Tibial nerve (tissue), 4 donors: ENCODE data around the gene DTX3L. TPM values are rescaled to one million over a fixed set of nuclear protein-coding genes. Genes with fewer than 3 reads are reported as not detected.
A peak's percentile ranks its signal among the peaks of the same experiment; 100 is the strongest.
"Not testable (repeated sequence)": the region's sequence is repeated elsewhere in the genome, so short reads cannot be mapped to it uniquely, and the experiment has no call there.

ENCODE experiments used
- DNase-seq, 2 donors: peaks; one replicate each; pipeline ENCODE4 v3.0.0-alpha.2; 2019; ENCODE audit warnings: low spot score in 2 of 2
- H3K27ac ChIP-seq, 4 donors: fragments of 200-600 bp; sonication (generic) in 3 of 4; one replicate each; pipeline ENCODE4 v1.5.1; 2017 to 2019; ENCODE audit warnings: mild to moderate bottlenecking in 1 of 4
- H3K27me3 ChIP-seq, 2 donors: fragments of 200-600 bp; sonication (generic) in 1 of 2; one replicate each; pipeline versions ENCODE4 v1.5.1 to v1.6.0; 2017 to 2019
- H3K36me3 ChIP-seq, 3 donors: fragments of 200-600 bp; sonication (generic); one replicate each; pipeline ENCODE4 v1.5.1; 2018 to 2019
- H3K4me1 ChIP-seq, 4 donors: fragments of 200-600 bp; sonication (generic) in 3 of 4; one replicate each; pipeline ENCODE4 v1.5.1; 2017 to 2019
- H3K4me3 ChIP-seq, 4 donors: fragments of 200-600 bp; sonication (generic) in 3 of 4; one replicate each; pipeline ENCODE4 v1.5.1; 2017 to 2019; ENCODE audit warnings: mild to moderate bottlenecking in 1 of 4, moderate library complexity in 1 of 4
- H3K9me3 ChIP-seq, 4 donors: fragments of 200-600 bp; sonication (generic) in 3 of 4; one replicate each; pipeline ENCODE4 v1.5.1; 2017 to 2019
- EP300 ChIP-seq, 2 donors: sonication (generic); formaldehyde crosslinking; IDR thresholded peaks; one replicate each; pipeline ENCODE4 v1.6.1; 2017; ENCODE audit warnings: antibody characterized with exemption in 2 of 2, mild to moderate bottlenecking in 1 of 2
- POLR2A ChIP-seq, 2 donors: fragments of 450-650 bp; IDR thresholded peaks; one replicate each; pipeline ENCODE4 v1.6.1; 2017; ENCODE audit warnings: antibody characterized with exemption in 2 of 2, mild to moderate bottlenecking in 2 of 2, moderate library complexity in 2 of 2
- WGBS, 2 donors: methylation state at CpG; one replicate each; pipeline ENCODE4 v1.1.5; 2018; 5-methylcytosine and 5-hydroxymethylcytosine counted together
- total RNA-seq, 4 donors: library from RNA; depleted of rRNA; stranded (reverse); fragments of >200 nt; gene quantifications; one replicate each; pipeline ENCODE4 v1.1.0, GENCODE V29; 2016
- TF ChIP-seq, protein P1 (sequence below), 5 experiments: fragments of 200-600 bp in 3 of 5; fragments of 450-650 bp in 2 of 5; sonication (generic) in 3 of 5; IDR thresholded peaks; one replicate each; pipeline ENCODE4 v1.5.1; 2016 to 2019; ENCODE audit warnings: antibody characterized with exemption in 5 of 5, mild to moderate bottlenecking in 3 of 5, moderate library complexity in 2 of 5

The DTX3L gene
- total RNA-seq, 4 donors from 2014 or later = 14.9 to 23.2 (median 18.9) TPM

DNA sequence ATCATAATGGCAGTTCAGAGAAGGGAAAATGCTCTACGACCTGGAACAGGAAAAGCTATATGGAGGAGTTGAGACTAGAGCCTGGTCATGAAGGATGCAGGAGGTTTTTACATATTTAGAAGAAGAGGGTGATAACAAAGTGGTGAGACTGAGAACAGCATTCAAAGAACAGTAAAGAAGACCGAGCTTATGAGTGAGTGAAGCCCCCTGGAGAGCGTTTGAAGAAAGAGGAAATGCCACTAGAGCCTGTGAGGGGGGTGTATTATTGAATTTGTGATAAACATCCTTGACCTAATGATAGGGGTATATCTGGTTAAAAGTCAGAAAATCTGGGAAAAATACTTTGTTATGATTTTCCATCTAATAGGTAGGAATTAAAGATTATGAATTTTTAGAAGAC, 4.2 kb upstream of the DTX3L start:
- Histone ChIP-seq H3K27ac (no peak overlapping the region), H3K4me3 (no peak overlapping the region), H3K4me1 (peaks cover 0 to 37% (median 14%) of the 10 kb centered on the region in 4 donors), H3K27me3 (no peaks in the 10 kb centered on the region), H3K36me3 (peaks cover 0 to 39% (median 13%) of the 10 kb centered on the region in 3 donors), H3K9me3 (no peaks in the 10 kb centered on the region)
- TF ChIP-seq EP300 (IDR thresholded peaks at IDR 0.05) (no peak), POLR2A (IDR thresholded peaks at IDR 0.05) (no peak)
- TF ChIP-seq, protein P1, sequence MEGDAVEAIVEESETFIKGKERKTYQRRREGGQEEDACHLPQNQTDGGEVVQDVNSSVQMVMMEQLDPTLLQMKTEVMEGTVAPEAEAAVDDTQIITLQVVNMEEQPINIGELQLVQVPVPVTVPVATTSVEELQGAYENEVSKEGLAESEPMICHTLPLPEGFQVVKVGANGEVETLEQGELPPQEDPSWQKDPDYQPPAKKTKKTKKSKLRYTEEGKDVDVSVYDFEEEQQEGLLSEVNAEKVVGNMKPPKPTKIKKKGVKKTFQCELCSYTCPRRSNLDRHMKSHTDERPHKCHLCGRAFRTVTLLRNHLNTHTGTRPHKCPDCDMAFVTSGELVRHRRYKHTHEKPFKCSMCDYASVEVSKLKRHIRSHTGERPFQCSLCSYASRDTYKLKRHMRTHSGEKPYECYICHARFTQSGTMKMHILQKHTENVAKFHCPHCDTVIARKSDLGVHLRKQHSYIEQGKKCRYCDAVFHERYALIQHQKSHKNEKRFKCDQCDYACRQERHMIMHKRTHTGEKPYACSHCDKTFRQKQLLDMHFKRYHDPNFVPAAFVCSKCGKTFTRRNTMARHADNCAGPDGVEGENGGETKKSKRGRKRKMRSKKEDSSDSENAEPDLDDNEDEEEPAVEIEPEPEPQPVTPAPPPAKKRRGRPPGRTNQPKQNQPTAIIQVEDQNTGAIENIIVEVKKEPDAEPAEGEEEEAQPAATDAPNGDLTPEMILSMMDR (IDR thresholded peaks at IDR 0.05) = no peak
- 74 to 78% methylated on average over 3 of the region's 3 CpGs for WGBS, 2 donors
- DNase-seq = no peak

DNA sequence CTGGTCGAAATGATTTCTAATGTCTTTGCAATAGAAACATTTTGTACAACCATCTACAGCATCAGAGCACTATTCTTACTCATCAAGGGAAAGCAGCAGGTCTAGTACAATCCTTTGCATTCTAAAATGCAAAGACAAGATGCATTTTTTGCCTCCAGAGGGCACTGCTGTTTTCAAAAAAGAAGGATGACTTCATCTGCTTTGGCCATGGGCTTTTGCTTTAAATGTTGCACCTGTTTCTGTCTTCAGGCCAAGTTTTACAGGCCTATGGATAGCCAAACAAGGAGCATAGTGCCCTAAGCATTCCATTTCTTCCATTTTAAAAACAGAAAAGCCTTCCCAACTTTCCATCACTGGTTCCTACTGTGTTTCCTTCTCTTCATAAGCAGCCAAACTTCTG, 3.5 kb upstream of the DTX3L start:
- 90 to 92% methylated on average over 1 of the region's 1 CpG for WGBS, 2 donors
- peaks cover 0 to 44% (median 19%) of the 10 kb centered on the region in 4 donors for H3K4me1 ChIP-seq
- H3K4me3 ChIP-seq = no peak overlapping the region
- DNase-seq = peak in 1 of 2 donors; percentile 50
- peaks cover 0 to 31% (median 13%) of the 10 kb centered on the region in 3 donors for H3K36me3 ChIP-seq
- no peak overlapping the region for H3K27ac ChIP-seq
- no peak for TF ChIP-seq EP300 (IDR thresholded peaks at IDR 0.05)
- TF ChIP-seq, protein P1 (IDR thresholded peaks at IDR 0.05) = peak; percentile 25 to 51 (median 45)
- no peaks in the 10 kb centered on the region for H3K9me3 ChIP-seq
- no peaks in the 10 kb centered on the region for H3K27me3 ChIP-seq

DNA sequence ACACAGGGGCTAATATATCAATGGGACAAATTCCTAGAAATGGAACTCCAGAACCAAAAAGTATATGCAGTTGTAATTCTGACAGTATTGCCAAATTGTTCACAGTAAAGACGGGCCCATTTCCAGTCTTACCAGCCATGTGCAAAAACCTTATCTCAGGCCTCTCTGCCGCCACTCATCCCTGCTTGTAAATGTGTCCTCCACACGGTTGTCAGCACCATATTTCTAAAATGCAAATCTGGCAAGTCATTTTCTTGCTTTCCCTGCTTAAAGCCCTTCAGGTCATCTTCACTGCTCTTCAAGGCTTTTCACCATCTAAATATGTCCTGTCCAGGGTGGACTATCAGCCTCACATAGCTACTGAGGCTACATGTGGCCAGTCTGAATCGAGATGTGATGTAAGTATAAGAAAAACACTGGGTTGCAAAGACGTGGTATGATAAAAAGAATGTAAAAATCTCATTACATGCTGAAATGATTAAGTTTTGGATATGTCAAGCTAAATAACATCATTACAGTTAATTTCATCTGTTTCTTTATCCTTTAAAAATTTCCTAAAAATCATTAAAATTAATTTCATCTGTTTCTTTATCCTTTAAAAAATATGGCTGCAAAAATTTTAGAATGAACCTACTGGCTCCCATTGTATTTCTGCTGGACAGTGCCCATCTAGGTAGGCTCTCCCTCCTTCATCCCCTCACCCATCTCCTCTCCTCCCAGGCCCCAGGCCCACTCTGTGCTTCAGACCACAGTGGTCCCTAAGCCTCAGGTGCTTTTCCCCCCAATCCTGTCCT, 1.0 kb upstream of the DTX3L start:
- peak overlapping the region; percentile 94 to 97 (median 96) for H3K27ac ChIP-seq
- no peak for DNase-seq
- WGBS, 2 donors = 56 to 62% methylated on average over 5 of the region's 5 CpGs
- H3K9me3 ChIP-seq = no peaks in the 10 kb centered on the region
- H3K4me3 ChIP-seq = peak overlapping the region; percentile 83 to 87 (median 84)
- H3K4me1 ChIP-seq = peaks cover 0 to 48% (median 21%) of the 10 kb centered on the region in 4 donors
- peaks cover 0 to 34% (median 3%) of the 10 kb centered on the region in 3 donors for H3K36me3 ChIP-seq
- TF ChIP-seq POLR2A (IDR thresholded peaks at IDR 0.05) (no peak), EP300 (IDR thresholded peaks at IDR 0.05) (no peak)
- TF ChIP-seq, protein P1 (IDR thresholded peaks at IDR 0.05) = no peak
- H3K27me3 ChIP-seq = no peaks in the 10 kb centered on the region

DNA sequence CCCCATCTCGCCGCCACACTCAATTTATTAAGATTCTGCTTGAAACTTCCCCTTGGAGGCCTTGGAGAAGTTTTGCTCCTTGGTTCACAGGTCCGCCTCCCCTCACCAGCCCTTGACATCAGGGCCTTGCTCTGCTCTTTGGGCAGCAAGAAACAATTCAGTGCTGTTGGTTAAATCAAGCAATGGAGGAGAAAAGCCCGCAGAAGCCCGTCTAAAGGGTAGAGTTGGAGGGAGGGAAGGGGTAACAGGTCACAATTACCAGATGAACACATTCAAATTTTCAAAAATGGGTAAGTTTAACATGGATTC, 467 bp upstream of the DTX3L start:
- Histone ChIP-seq H3K4me1 (peaks cover 0 to 48% (median 21%) of the 10 kb centered on the region in 4 donors), H3K36me3 (peaks cover 0 to 33% (median 0%) of the 10 kb centered on the region in 3 donors), H3K4me3 (peak overlapping the region; percentile 83 to 87 (median 84)), H3K27me3 (no peaks in the 10 kb centered on the region), H3K9me3 (no peaks in the 10 kb centered on the region), H3K27ac (peak overlapping the region; percentile 94 to 97 (median 96))
- peak in 1 of 2 donors; percentile 11 for DNase-seq
- TF ChIP-seq EP300 (IDR thresholded peaks at IDR 0.05) (no peak), POLR2A (IDR thresholded peaks at IDR 0.05) (no peak)
- TF ChIP-seq, protein P1 (IDR thresholded peaks at IDR 0.05) = no peak
- 16 to 25% methylated on average over 5 of the region's 5 CpGs for WGBS, 2 donors

DNA sequence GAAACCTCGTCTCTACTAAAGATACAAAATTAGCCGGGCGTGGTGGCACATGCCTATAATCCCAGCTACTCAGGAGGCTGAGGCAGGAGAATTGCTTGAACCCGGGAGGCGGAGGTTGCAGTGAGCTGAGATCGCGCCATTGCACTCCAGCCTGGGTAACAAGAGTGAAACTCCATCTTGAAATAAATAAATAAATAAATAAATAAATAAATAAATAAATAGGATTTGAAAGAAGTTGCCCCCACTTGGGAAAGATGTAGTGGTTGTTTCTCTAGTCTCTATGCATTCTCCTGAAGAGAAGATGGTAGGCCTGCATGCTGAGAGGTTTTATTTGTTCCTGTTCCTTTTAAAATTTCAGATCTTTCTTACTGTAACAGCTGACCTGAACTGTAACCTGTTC, 4.0 kb downstream of the DTX3L start:
- 97% methylated on average over 7 of the region's 7 CpGs for WGBS, 2 donors
- H3K27ac ChIP-seq, H3K27me3 ChIP-seq, H3K9me3 ChIP-seq, H3K4me3 ChIP-seq, DNase-seq: not testable (repeated sequence)
- Histone ChIP-seq H3K36me3 (peaks cover 0 to 73% (median 7%) of the 10 kb centered on the region in 3 donors), H3K4me1 (peaks cover 0 to 26% (median 15%) of the 10 kb centered on the region in 4 donors)
